Right lobe of liver (tissue), 6 donors: ENCODE results near the gene SERPINF2. TPM values are rescaled to one million over a fixed set of nuclear protein-coding genes. Genes with fewer than 3 reads are reported as not detected.

ENCODE experiments used
- ATAC-seq, 4 donors: fragments of 200-7000 bp; cut with Tn5 transposase; one replicate each; pipeline ENCODE4 v1.9.1; 2020; ENCODE audit warnings: mild to moderate bottlenecking in 4 of 4, moderate library complexity in 4 of 4
- DNase-seq, 3 donors: peaks; one replicate each; pipeline ENCODE4 v3.0.0-alpha.2; 2020
- H3K27ac ChIP-seq, 3 donors: fragments of 200-600 bp; one replicate each; pipeline ENCODE4 v1.8.0; 2022
- H3K27me3 ChIP-seq, 2 donors: fragments of 200-600 bp; one replicate each; pipeline ENCODE4 v1.8.0; 2022
- H3K36me3 ChIP-seq, 4 donors: fragments of 200-600 bp; sonication (generic) in 1 of 4; one replicate each; pipeline versions ENCODE4 v1.5.1 to v1.8.0; 2017 to 2022; ENCODE audit warnings: control low read depth in 1 of 4
- H3K4me1 ChIP-seq, 4 donors: fragments of 200-600 bp; sonication (generic) in 1 of 4; one replicate each; pipeline versions ENCODE4 v1.5.1 to v1.8.0; 2017 to 2022; ENCODE audit warnings: control low read depth in 1 of 4
- H3K4me3 ChIP-seq, 3 donors: fragments of 200-600 bp; one replicate each; pipeline ENCODE4 v1.8.0; 2022
- H3K9me3 ChIP-seq, 4 donors: fragments of 200-600 bp; sonication (generic) in 1 of 4; one replicate each; pipeline versions ENCODE4 v1.5.1 to v1.8.0; 2017 to 2022; ENCODE audit warnings: control low read depth in 1 of 4
- POLR2A ChIP-seq: fragments of 450-650 bp; IDR thresholded peaks from one replicate; pipeline ENCODE4 v1.6.1; 2017; ENCODE audit warnings: antibody characterized with exemption, mild to moderate bottlenecking
- WGBS: methylation state at CpG from one replicate; pipeline ENCODE4 v1.1.6; 2018; ENCODE audit warnings: low coverage, low lambda C conversion rate; ENCODE audit not compliant: insufficient coverage; ENCODE audit errors: missing lambda C conversion rate; 5-methylcytosine and 5-hydroxymethylcytosine counted together
- intact Hi-C, 2 donors: fragments of 100-400 bp; cut with DNase I; formaldehyde crosslinking; loops; one replicate each; pipeline versions ENCODE4 v1.11.2 to v1.14.1; 2022
- total RNA-seq, 6 experiments: library from RNA; depleted of rRNA in 2 of 6; stranded (reverse); fragments of >200 nt in 2 of 6; fragmentation: NEBNext Ultra II Directional in 3 of 6; extraction: Animal tissue kit (Norgen Biotek cat#: 25700) in 3 of 6; gene quantifications; one replicate each; pipeline versions ENCODE4 v1.1.0 to v1.2.4, GENCODE V29; 2016 to 2023
- TF ChIP-seq, protein P1 (sequence below), 4 donors: fragments of 200-600 bp in 3 of 4; fragments of 450-650 bp in 1 of 4; IDR thresholded peaks; one replicate each; pipeline versions ENCODE4 v1.5.1 to v1.8.0; 2016 to 2022; ENCODE audit warnings: antibody characterized with exemption in 4 of 4, mild to moderate bottlenecking in 2 of 4
- donor health status: DM: no; HTN: yes; CAD: no.
- donor health status: DM: no; HTN: no; CAD: no.
- donor health status: DM: no; HTN: no; CAD: no.
- donor health status: DM: no; HTN: yes; CAD: no.
- donor health status: DM: no; HTN: yes; CAD: no.

The SERPINF2 gene
- total RNA-seq, 6 experiments from 2014 or later: 1,040 to 1,391 (median 1,137) TPM

DNA sequence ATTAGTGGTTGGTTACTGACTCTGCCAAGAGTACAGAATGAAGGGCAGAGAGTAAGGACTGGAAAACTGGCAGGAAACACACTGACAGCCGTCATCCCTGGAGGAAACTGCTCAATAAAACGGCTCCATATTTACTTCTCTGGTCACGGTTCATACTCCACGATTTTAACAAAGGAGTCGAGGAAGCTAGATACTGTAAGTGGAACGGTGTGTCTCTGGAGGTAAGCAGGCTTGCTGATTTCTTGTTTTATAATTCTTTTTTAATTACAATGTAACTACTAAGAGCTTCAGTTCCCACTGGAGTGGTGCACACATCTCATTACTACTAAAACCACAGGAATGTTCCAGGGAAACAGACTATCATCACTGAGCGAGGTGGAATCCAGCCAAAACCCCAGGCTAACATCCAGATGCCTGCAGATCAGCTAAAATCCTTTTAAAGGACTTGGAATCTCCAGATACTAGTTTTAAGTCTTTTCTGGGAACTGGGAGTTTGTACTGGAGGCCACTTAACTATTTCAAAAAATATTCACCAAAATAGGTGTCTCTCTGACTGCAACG, 37.0 kb downstream of the SERPINF2 start:
- TF ChIP-seq, protein P1, sequence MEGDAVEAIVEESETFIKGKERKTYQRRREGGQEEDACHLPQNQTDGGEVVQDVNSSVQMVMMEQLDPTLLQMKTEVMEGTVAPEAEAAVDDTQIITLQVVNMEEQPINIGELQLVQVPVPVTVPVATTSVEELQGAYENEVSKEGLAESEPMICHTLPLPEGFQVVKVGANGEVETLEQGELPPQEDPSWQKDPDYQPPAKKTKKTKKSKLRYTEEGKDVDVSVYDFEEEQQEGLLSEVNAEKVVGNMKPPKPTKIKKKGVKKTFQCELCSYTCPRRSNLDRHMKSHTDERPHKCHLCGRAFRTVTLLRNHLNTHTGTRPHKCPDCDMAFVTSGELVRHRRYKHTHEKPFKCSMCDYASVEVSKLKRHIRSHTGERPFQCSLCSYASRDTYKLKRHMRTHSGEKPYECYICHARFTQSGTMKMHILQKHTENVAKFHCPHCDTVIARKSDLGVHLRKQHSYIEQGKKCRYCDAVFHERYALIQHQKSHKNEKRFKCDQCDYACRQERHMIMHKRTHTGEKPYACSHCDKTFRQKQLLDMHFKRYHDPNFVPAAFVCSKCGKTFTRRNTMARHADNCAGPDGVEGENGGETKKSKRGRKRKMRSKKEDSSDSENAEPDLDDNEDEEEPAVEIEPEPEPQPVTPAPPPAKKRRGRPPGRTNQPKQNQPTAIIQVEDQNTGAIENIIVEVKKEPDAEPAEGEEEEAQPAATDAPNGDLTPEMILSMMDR (IDR thresholded peaks at IDR 0.05): no peak
- no peak for TF ChIP-seq POLR2A
- Histone ChIP-seq H3K27ac (peak overlapping the region; percentile 31 to 55 (median 32)), H3K9me3 (no peaks in the 10 kb centered on the region), H3K4me3 (no peak overlapping the region), H3K36me3 (peaks cover 0 to 43% (median 24%) of the 10 kb centered on the region in 4 donors), H3K27me3 (no peaks in the 10 kb centered on the region), H3K4me1 (peaks cover 0 to 13% (median 7%) of the 10 kb centered on the region in 4 donors)
- WGBS: 28% methylated on average over 8 of the region's 8 CpGs
- ATAC-seq: peak in 1 of 4 donors; percentile 3
- no peak for DNase-seq
- intact Hi-C loops: loop anchor here (5.0 to 10.0 kb wide), 2 partner anchors 52 to 115 kb away; no protein-coding TSS in a partner anchor

DNA sequence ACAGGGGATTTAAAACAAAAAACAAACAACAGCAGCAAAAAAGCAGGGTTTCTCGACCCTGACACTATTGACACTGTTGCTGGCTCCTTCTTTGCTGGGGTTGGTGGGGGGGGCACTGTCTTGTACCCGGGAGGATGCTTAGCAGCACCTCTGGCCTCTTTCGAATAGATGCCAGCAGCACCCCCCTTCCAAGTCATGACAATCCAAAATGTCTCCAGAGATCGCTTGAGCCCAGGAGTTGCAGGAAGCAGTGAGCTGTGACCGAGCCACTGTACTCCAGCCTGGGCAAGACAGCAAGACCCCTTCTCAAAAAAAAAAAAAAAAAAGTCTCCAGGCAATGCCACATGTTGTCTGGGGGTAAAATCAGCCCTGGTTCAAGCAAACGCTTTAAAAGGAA, 39.5 kb downstream of the SERPINF2 start:
- 33% methylated on average over 2 of the region's 6 CpGs for WGBS
- Histone ChIP-seq H3K4me3 (no peak overlapping the region), H3K4me1 (peaks cover 1 to 13% (median 7%) of the 10 kb centered on the region in 4 donors), H3K9me3 (no peaks in the 10 kb centered on the region), H3K36me3 (peaks cover 0 to 20% (median 8%) of the 10 kb centered on the region in 4 donors), H3K27me3 (no peaks in the 10 kb centered on the region), H3K27ac (peak overlapping the region in 1 of 3 donors; percentile 73)
- intact Hi-C loops: loop anchor here in 1 of 2 donors (5.0 kb wide), 1 partner anchor 55 kb away; no protein-coding TSS in a partner anchor
- no peak for ATAC-seq
- no peak for DNase-seq
- TF ChIP-seq POLR2A: no peak
- TF ChIP-seq, protein P1 (IDR thresholded peaks at IDR 0.05): no peak

DNA sequence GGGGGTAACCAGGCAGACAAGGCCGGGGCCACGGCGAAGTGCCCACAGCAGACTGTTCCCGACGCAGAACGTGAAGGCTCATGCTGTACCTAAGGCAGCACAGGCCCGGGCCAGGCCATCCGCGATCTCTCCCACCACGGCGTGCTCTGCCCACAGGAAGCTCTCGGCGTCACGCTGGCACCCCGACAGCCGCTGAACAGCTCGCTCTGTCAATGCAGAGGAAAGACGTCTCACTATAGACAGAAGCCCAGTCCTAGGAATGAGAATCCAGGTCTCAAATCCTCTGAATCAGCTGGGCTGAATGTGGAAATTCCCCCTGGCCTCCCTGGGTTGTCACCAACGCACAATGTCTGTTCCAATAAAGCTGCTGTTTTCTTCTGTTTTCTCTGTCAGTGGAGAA, 40.6 kb downstream of the SERPINF2 start:
- TF ChIP-seq, protein P1 (IDR thresholded peaks at IDR 0.05): no peak
- no peak for TF ChIP-seq POLR2A
- 76% methylated on average over 4 of the region's 19 CpGs for WGBS
- intact Hi-C loops: loop anchor here in 1 of 2 donors (5.0 kb wide), 1 partner anchor 56 kb away; no protein-coding TSS in a partner anchor
- H3K36me3 ChIP-seq: peaks cover 0 to 12% (median 2%) of the 10 kb centered on the region in 4 donors
- DNase-seq: peak; percentile 52 to 64 (median 60)
- H3K4me3 ChIP-seq: no peak overlapping the region
- H3K9me3 ChIP-seq: no peaks in the 10 kb centered on the region
- H3K27me3 ChIP-seq: no peaks in the 10 kb centered on the region
- H3K27ac ChIP-seq: peak overlapping the region; percentile 73 to 88 (median 88)
- ATAC-seq: peak; percentile 1 to 11 (median 4)
- H3K4me1 ChIP-seq: peaks cover 4 to 13% (median 7%) of the 10 kb centered on the region in 4 donors

DNA sequence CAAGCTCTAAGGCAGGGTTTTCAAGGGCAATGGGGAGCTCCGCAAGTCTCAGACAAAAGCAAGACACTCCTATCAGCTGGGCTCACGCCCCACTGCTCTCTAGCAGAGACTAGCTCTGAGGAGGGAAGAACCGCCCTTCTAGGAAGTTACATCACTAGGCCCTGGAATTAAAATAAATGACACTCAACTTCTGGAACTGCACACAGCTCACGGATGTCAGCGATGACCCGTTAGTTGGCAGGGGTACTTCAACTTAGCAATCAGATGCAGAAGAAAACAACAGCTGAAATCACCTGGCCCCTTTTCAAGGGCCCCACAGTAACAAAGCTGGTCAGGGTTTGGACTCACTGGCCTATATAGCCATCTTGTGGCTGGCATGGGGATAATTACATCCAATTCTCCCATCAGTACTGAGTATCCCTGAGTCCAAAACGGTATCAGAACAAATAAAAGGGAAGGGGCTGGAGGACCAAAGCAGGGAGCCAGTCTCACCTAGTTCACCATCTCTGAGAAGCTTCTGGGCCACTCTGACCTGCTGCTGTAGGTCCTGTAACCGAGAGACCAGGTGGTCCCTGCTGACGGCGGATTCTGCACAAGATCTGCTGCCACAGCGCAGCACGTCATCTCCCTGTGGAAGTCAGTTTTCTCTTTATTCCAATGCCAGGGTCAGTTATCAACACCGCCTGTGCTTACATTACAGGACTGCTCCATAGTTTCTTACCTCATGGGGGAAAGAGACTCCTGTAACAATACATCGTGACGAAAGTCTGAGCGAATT, 41.4 kb downstream of the SERPINF2 start:
- ATAC-seq (peak; percentile 71 to 80 (median 78)), DNase-seq (peak; percentile 67 to 74 (median 73))
- WGBS: 10% methylated on average over 6 of the region's 16 CpGs
- Histone ChIP-seq H3K9me3 (no peaks in the 10 kb centered on the region), H3K27ac (peak overlapping the region; percentile 73 to 88 (median 88)), H3K4me3 (no peak overlapping the region), H3K4me1 (peaks cover 4 to 13% (median 7%) of the 10 kb centered on the region in 4 donors), H3K27me3 (no peaks in the 10 kb centered on the region), H3K36me3 (peaks cover 0 to 9% (median 0%) of the 10 kb centered on the region in 4 donors)
- intact Hi-C loops: loop anchor here in 1 of 2 donors (5.0 kb wide), 1 partner anchor 57 kb away; no protein-coding TSS in a partner anchor
- TF ChIP-seq, protein P1 (IDR thresholded peaks at IDR 0.05): peak; percentile 68 to 81 (median 72)
- peak; percentile 74 for TF ChIP-seq POLR2A
